Spleen (tissue), 7 donors: ENCODE measurements around the gene ERMARD.

Experiments
- POLR2A ChIP-seq, 3 donors: fragments of 450-650 bp; IDR thresholded peaks; one replicate each; pipeline ENCODE4 v1.5.1; 2017; ENCODE audit warnings: antibody characterized with exemption in 3 of 3, mild to moderate bottlenecking in 1 of 3
- POLR2AphosphoS5 ChIP-seq, 3 donors: sonication (generic); formaldehyde crosslinking; IDR thresholded peaks; one replicate each; pipeline ENCODE4 v1.5.1; 2017; ENCODE audit warnings: antibody characterized with exemption in 3 of 3
- TF ChIP-seq, protein P1 (sequence below), 11 experiments: fragments of 200-600 bp in 7 of 11; fragments of 450-650 bp in 4 of 11; sonication (generic) in 4 of 11; IDR thresholded peaks in 8 of 11; conservative IDR thresholded peaks in 3 of 11; 1 replicate in 7 of 11; 2 replicates in 4 of 11; pipeline versions ENCODE4 v1.4.0 to v1.8.0; 2016 to 2021; ENCODE audit warnings: antibody characterized with exemption in 11 of 11, inconsistent platforms in 4 of 11, mild to moderate bottlenecking in 1 of 11
- donor health status: DM: no; HTN: no; CAD: no; lungs with moderate emphysema.
- donor health status: DM: no; HTN: no; CAD: no.
- donor health status: DM: no; HTN: no; CAD: no.

DNA sequence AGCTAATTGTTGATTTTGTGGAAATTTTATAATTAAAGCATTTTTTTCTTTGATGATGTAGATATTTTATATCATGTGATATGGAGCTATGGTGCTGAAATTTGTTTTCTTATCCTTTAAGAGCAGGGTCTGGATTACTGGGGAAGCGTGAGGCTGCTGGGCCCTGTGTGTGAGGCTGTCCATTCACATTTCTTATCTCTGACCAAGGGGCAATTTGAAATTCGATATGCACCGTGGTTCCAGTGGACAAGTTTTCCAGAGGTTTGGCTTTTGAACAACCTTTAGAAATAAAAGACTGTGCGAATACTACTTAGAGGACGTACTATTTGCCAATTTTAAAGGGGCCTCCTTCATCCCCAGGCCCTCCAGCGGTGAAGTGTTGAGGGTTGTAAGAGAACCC, 3.7 kb downstream of the ERMARD start:
- TF ChIP-seq, protein P1, sequence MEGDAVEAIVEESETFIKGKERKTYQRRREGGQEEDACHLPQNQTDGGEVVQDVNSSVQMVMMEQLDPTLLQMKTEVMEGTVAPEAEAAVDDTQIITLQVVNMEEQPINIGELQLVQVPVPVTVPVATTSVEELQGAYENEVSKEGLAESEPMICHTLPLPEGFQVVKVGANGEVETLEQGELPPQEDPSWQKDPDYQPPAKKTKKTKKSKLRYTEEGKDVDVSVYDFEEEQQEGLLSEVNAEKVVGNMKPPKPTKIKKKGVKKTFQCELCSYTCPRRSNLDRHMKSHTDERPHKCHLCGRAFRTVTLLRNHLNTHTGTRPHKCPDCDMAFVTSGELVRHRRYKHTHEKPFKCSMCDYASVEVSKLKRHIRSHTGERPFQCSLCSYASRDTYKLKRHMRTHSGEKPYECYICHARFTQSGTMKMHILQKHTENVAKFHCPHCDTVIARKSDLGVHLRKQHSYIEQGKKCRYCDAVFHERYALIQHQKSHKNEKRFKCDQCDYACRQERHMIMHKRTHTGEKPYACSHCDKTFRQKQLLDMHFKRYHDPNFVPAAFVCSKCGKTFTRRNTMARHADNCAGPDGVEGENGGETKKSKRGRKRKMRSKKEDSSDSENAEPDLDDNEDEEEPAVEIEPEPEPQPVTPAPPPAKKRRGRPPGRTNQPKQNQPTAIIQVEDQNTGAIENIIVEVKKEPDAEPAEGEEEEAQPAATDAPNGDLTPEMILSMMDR (IDR thresholded peaks at IDR 0.05 in 8 of 11, conservative IDR thresholded peaks at IDR 0.05 in 3 of 11), result no peak
- TF ChIP-seq POLR2AphosphoS5 (IDR thresholded peaks at IDR 0.05) (no peak), POLR2A (IDR thresholded peaks at IDR 0.05) (no peak)
